ENCODE results near the gene AADAT. TPM values are rescaled to one million over a fixed set of nuclear protein-coding genes. Genes with fewer than 3 reads are reported as not detected.

Gene AADAT
- total RNA-seq, 4 donors from 2014 or later, result 0.33 to 1.4 (median 0.82) TPM

DNA sequence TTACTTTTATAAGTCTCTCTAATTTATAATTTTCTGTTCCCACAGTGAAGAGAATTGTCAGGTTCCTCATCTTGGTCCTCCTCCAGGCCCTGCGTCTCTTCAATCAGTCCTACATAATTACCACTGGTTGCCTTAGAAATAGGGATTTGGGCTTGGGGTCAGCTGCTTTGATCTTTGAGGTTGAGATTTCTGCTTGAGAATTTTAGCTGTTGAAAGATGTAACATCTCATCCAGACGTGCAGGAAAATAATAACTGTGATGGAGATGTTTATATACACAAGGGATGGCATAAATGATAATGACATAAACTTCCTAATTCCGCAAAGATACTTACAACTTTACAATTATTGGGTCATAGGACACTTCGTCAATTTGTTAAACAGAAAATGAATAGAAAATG is 30.3 kb downstream of the AADAT start:
- Histone ChIP-seq H3K36me3 (no peaks in the 10 kb centered on the region), H3K4me3 (no peak overlapping the region), H3K27me3 (no peaks in the 10 kb centered on the region), H3K27ac (no peak overlapping the region), H3K4me1 (no peaks in the 10 kb centered on the region), H3K9me3 (no peaks in the 10 kb centered on the region)
- DNase-seq (no peak), ATAC-seq (no peak)
- TF ChIP-seq POLR2A (IDR thresholded peaks at IDR 0.05) (no peak), CTCF (IDR thresholded peaks at IDR 0.05 in 4 of 5, conservative IDR thresholded peaks at IDR 0.05 in 1 of 5) (no peak)
- intact Hi-C loops (cut with DNase I; ENCODE audit: low total_unique reads) (no loop called here), in situ Hi-C loops (cut with MboI; ENCODE audit: low sequenced_read_pairs in 4 of 4) (loop anchor here in 1 of 4 donors (10.0 kb wide), 1 partner anchor 255 kb away; no protein-coding TSS in a partner anchor)

DNA sequence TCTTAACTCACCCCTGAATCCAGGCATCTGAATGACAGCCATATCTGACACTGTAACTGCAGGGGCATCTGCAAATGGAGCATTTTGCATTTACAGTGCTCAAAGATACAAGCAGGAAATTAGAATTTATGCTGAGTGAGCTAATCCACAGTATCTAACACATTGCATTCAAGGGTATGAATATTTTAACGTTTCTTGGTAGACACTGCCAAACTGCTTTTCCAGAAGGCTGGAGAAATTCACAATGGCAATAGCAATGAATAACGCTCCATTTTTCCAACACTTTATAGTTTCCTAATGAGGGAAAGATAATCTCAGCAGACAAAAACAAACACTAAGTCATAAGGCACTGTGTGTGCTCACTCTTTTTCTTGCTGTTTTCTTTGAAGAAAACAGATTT is 30.9 kb downstream of the AADAT start:
- Histone ChIP-seq H3K9me3 (no peaks in the 10 kb centered on the region), H3K27me3 (no peaks in the 10 kb centered on the region), H3K4me3 (no peak overlapping the region), H3K27ac (no peak overlapping the region), H3K36me3 (no peaks in the 10 kb centered on the region), H3K4me1 (no peaks in the 10 kb centered on the region)
- ATAC-seq, result no peak
- TF ChIP-seq POLR2A (IDR thresholded peaks at IDR 0.05) (no peak), CTCF (IDR thresholded peaks at IDR 0.05 in 4 of 5, conservative IDR thresholded peaks at IDR 0.05 in 1 of 5) (no peak)
- in situ Hi-C loops (cut with MboI; ENCODE audit: low sequenced_read_pairs in 4 of 4), result loop anchor here in 1 of 4 donors (10.0 kb wide), 1 partner anchor 254 kb away; no protein-coding TSS in a partner anchor
- DNase-seq, result no peak
- intact Hi-C loops (cut with DNase I; ENCODE audit: low total_unique reads), result no loop called here

DNA sequence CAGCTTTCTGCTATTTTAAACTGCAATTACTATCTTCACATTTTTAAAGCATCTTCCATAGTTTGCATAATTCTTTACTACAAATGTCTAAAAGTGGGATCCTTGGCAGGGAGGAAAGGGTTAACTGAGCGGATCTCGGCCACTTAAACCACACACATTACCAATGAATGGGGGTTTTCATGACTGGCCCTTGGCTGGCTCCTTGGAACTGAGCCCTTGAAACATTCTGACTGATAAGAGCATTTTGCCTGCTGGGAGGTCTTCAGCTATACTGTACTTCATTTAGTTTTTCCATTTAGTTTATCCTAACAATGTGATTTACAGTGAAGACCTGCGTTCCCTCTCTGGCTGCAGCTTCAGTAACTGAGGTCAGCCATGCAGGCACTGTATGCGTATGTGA is 31.9 kb downstream of the AADAT start:
- in situ Hi-C loops (cut with MboI; ENCODE audit: low sequenced_read_pairs in 4 of 4), result loop anchor here in 1 of 4 donors (10.0 kb wide), 1 partner anchor 253 kb away; no protein-coding TSS in a partner anchor
- Histone ChIP-seq H3K36me3 (no peaks in the 10 kb centered on the region), H3K4me1 (no peaks in the 10 kb centered on the region), H3K4me3 (no peak overlapping the region), H3K9me3 (no peaks in the 10 kb centered on the region), H3K27me3 (no peaks in the 10 kb centered on the region), H3K27ac (no peak overlapping the region)
- DNase-seq (no peak), ATAC-seq (no peak)
- intact Hi-C loops (cut with DNase I; ENCODE audit: low total_unique reads), result no loop called here
- TF ChIP-seq CTCF (IDR thresholded peaks at IDR 0.05 in 4 of 5, conservative IDR thresholded peaks at IDR 0.05 in 1 of 5) (no peak), POLR2A (IDR thresholded peaks at IDR 0.05) (no peak)

DNA sequence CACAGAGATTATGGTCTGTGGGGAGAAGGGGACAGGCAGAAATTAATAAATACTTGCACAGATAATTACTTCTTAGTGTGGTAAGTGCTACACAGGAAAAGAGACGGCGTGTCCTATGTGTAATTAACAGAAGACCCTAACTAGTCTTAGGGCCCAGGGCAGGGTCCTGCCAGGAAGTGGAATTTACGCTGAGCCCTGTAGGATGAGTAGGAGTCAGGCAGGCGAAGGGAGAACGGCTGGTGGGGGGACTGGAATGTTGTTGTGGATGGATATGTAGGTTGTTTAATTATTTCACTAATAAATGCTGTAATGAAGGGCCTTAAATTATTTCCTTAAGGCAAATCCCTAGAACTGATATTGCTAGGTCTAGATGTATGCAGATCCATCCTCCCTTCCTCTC is 36.8 kb downstream of the AADAT start:
- no peak for ATAC-seq
- H3K36me3 ChIP-seq, result no peaks in the 10 kb centered on the region
- DNase-seq, result no peak
- intact Hi-C loops (cut with DNase I; ENCODE audit: low total_unique reads), result no loop called here
- in situ Hi-C loops (cut with MboI; ENCODE audit: low sequenced_read_pairs in 4 of 4), result loop anchor here in 1 of 4 donors (10.0 kb wide), 1 partner anchor 248 kb away; no protein-coding TSS in a partner anchor
- no peak overlapping the region for H3K4me3 ChIP-seq
- H3K4me1 ChIP-seq, result no peaks in the 10 kb centered on the region
- H3K9me3 ChIP-seq, result no peaks in the 10 kb centered on the region
- no peaks in the 10 kb centered on the region for H3K27me3 ChIP-seq
- no peak for TF ChIP-seq CTCF (IDR thresholded peaks at IDR 0.05 in 4 of 5, conservative IDR thresholded peaks at IDR 0.05 in 1 of 5)
- H3K27ac ChIP-seq, result no peak overlapping the region

- H3K4me3 ChIP-seq, result no peak overlapping the region
- ATAC-seq (no peak), DNase-seq (no peak)
- no peaks in the 10 kb centered on the region for H3K27me3 ChIP-seq
- no peak overlapping the region for H3K27ac ChIP-seq
- H3K9me3 ChIP-seq, result no peaks in the 10 kb centered on the region
- TF ChIP-seq CTCF (IDR thresholded peaks at IDR 0.05 in 4 of 5, conservative IDR thresholded peaks at IDR 0.05 in 1 of 5) (no peak), POLR2A (IDR thresholded peaks at IDR 0.05) (no peak)
- no peaks in the 10 kb centered on the region for H3K4me1 ChIP-seq
- intact Hi-C loops (cut with DNase I; ENCODE audit: low total_unique reads), result no loop called here
- in situ Hi-C loops (cut with MboI; ENCODE audit: low sequenced_read_pairs in 4 of 4), result loop anchor here in 1 of 4 donors (10.0 kb wide), 1 partner anchor 247 kb away; no protein-coding TSS in a partner anchor
- H3K36me3 ChIP-seq, result no peaks in the 10 kb centered on the region
Measured at GRCh38 chr4:170051402-170051801, 38.4 kb downstream of the AADAT start.

All from gastrocnemius medialis (tissue), 4 donors.